Measurements from ENCODE around the gene S1PR5. TPM values are rescaled to one million over a fixed set of nuclear protein-coding genes. Genes with fewer than 3 reads are reported as not detected.

Gene S1PR5
- total RNA-seq, 2 donors from 2014 or later: 3.4 to 17.0 TPM

DNA sequence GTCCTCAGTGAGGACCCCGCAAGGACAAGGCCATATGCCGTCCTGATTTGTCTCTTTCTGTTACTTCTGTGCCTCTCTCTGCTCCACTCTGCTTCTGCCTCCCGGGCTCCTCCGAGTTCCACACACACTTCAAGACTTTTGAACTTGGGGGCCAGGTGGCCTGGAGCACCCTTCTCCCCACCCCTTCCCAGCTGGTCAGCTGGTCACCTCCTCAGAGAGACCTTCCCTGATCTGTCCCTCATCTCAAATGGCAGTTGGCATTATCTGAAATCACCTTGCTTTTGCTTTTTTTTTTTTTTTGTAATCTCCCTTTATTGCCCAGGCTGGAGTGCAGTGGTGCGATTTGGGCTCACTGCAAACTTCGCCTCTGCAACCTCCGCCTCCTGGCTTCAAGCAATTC, 2.2 kb upstream of the S1PR5 start:
- no peak for DNase-seq (ENCODE audit: low spot score)

DNA sequence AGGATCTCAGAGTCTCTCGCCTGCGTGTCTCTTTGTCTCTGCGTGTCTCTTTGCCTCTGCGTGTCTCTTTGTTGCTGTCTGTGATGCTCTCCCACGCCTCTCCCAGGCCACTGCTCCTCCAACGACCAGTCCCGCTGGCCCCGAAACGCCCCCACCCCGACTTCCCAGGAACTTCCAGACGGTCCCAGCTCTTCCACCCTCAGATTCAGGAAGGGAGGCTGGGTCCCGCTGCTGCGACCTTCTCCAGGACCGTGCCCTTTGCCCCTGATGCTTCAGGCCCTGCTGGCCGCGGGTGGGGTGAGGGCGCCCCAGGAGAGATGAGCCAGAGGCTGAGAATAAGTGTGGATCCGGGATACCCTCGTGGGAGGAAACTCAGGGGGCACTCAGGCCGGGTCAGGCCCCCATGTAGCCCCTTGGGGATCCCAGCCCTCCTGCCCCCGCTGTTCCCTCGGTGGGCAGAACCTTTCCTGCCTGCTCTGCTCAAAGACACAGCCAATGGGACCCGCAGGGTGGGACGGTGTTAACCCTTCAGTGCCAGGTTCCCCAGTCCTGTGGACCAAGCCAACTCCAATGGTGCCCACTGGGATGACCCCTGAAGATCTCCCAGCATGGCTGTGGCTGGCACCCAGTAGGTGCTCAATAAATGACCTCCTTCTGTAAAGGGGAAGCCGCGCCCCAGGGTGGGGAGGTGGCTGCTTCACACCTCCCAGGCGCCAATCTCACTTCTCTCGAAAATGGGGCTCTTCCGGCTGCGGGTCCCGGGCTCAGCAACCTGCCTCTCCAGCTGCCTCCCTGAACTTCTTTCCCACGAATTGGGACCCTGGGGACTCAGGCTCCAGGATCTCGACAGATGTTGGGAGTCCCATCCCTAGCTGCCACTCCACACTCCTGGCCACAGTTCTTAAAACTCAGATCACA, 1.5 kb upstream of the S1PR5 start:
- H3K4me1 ChIP-seq (replicated peaks): no peaks in the 10 kb centered on the region
- H3K27me3 ChIP-seq (replicated peaks; ENCODE audit: insufficient read depth): no peaks in the 10 kb centered on the region
- no peak overlapping the region for H3K27ac ChIP-seq
- H3K9me3 ChIP-seq: no peaks in the 10 kb centered on the region
- no peak overlapping the region for H3K4me3 ChIP-seq
- DNase-seq (ENCODE audit: low spot score): no peak
- TF ChIP-seq POLR2A (IDR thresholded peaks at IDR 0.05) (no peak), POLR2AphosphoS5 (IDR thresholded peaks at IDR 0.05) (no peak)
- TF ChIP-seq, protein P1, sequence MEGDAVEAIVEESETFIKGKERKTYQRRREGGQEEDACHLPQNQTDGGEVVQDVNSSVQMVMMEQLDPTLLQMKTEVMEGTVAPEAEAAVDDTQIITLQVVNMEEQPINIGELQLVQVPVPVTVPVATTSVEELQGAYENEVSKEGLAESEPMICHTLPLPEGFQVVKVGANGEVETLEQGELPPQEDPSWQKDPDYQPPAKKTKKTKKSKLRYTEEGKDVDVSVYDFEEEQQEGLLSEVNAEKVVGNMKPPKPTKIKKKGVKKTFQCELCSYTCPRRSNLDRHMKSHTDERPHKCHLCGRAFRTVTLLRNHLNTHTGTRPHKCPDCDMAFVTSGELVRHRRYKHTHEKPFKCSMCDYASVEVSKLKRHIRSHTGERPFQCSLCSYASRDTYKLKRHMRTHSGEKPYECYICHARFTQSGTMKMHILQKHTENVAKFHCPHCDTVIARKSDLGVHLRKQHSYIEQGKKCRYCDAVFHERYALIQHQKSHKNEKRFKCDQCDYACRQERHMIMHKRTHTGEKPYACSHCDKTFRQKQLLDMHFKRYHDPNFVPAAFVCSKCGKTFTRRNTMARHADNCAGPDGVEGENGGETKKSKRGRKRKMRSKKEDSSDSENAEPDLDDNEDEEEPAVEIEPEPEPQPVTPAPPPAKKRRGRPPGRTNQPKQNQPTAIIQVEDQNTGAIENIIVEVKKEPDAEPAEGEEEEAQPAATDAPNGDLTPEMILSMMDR (IDR thresholded peaks at IDR 0.05): no peak
- WGBS: 36% methylated on average over 33 of the region's 33 CpGs
- H3K36me3 ChIP-seq: no peaks in the 10 kb centered on the region
- intact Hi-C loops (cut with DNase I): no loop called here

More for the DNA sequence above, 2.2 kb upstream of the S1PR5 start:
- intact Hi-C loops (cut with DNase I): no loop called here
- no peak overlapping the region for H3K4me3 ChIP-seq
- H3K9me3 ChIP-seq: no peaks in the 10 kb centered on the region
- no peaks in the 10 kb centered on the region for H3K36me3 ChIP-seq
- H3K27me3 ChIP-seq (replicated peaks; ENCODE audit: insufficient read depth): no peaks in the 10 kb centered on the region
- TF ChIP-seq, protein P1 (IDR thresholded peaks at IDR 0.05): no peak
- TF ChIP-seq POLR2A (IDR thresholded peaks at IDR 0.05) (no peak), POLR2AphosphoS5 (IDR thresholded peaks at IDR 0.05) (no peak)
- H3K27ac ChIP-seq: peak overlapping the region in 1 of 2 donors; percentile 49
- WGBS: 88% methylated on average over 7 of the region's 7 CpGs
- no peaks in the 10 kb centered on the region for H3K4me1 ChIP-seq (replicated peaks)

DNA sequence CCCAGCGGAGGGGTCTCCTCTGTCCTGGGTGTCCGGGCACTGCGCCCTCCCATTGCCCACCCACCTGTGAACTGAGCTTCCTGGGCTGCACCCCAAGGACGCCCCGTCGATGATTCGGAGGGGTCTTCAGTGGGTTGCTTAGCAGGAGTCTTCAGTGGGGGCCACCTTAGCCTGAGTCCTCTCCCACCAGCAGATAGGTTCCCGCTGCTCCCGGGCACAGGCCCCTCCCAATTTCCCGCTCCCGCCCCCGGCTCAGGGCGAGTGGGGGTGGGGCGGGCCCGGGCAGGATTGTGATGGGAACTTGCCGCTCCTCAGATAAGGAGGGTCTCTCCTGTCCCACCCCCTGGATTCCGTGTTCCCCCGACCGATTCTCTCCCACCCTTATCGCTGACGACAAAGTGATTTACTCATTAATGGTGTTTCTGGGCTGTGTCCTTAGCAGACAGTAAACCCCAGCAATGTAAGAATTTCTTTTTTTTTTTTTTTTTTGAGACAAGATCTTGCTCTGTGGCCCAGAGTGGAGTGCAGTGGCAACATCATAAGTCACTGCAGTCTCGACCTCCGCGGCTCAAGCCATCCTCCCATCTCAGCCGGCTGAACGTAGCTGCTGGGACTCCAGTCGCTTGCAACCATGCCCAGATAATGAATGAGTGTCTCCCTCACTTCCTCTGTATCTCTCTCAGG, 655 bp upstream of the S1PR5 start:
- H3K4me3 ChIP-seq: peak overlapping the region; percentile 27 to 38
- H3K27ac ChIP-seq: peak overlapping the region; percentile 53 to 56
- DNase-seq (ENCODE audit: low spot score): peak; percentile 38
- H3K4me1 ChIP-seq (replicated peaks): no peaks in the 10 kb centered on the region
- no peaks in the 10 kb centered on the region for H3K36me3 ChIP-seq
- H3K9me3 ChIP-seq: no peaks in the 10 kb centered on the region
- intact Hi-C loops (cut with DNase I): no loop called here
- 2% methylated on average over 27 of the region's 27 CpGs for WGBS
- TF ChIP-seq POLR2A (IDR thresholded peaks at IDR 0.05) (peak; percentile 19), POLR2AphosphoS5 (IDR thresholded peaks at IDR 0.05) (peak; percentile 10)
- TF ChIP-seq, protein P1 (IDR thresholded peaks at IDR 0.05): no peak
- H3K27me3 ChIP-seq (replicated peaks; ENCODE audit: insufficient read depth): no peaks in the 10 kb centered on the region

DNA sequence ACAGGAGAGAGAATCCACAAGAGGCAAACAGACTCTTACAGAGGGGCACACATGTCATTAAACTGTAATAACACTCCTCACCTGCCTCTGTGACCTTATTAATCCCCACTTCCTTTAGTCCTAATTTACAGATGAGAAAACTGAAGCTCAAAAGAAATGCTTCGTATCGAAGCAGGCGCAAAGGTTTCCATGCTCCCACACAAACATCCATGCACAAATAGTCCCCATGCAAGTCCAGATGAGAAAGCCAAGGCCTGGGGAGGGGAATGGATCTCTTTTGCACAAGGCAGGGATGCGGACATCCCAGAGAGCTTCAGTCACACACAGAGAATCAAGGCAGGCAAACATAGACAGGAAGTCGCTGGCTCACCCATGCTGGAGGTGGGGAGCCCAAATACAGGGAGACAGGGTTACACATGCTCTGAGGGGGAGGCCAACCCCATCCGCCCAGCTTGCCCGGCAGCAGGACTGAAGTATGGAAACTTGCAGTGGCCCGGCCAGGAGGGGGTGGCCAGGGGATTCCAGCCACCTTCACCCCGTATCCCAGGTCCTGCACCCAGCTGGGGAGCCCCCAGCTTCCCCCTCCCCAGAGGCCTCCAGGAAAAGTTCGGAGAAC, 468 bp downstream of the S1PR5 start:
- no peak for DNase-seq (ENCODE audit: low spot score)
- TF ChIP-seq POLR2AphosphoS5 (IDR thresholded peaks at IDR 0.05): no peak
- no peak for TF ChIP-seq POLR2A (IDR thresholded peaks at IDR 0.05)
- TF ChIP-seq, protein P1 (IDR thresholded peaks at IDR 0.05): no peak
- WGBS: 26% methylated on average over 10 of the region's 10 CpGs
- H3K4me1 ChIP-seq (replicated peaks): no peaks in the 10 kb centered on the region
- no peaks in the 10 kb centered on the region for H3K27me3 ChIP-seq (replicated peaks; ENCODE audit: insufficient read depth)
- no peaks in the 10 kb centered on the region for H3K9me3 ChIP-seq
- no peaks in the 10 kb centered on the region for H3K36me3 ChIP-seq
- H3K4me3 ChIP-seq: peak overlapping the region; percentile 27 to 38
- intact Hi-C loops (cut with DNase I): no loop called here
- peak overlapping the region; percentile 53 to 56 for H3K27ac ChIP-seq

Measured in prostate gland (tissue), 2 donors.